K562 (cell line): Measurements from ENCODE around the gene KNCN. TPM values are rescaled to one million over a fixed set of nuclear protein-coding genes. Genes with fewer than 3 reads are reported as not detected.
A peak's percentile ranks its signal among the peaks of the same experiment; 100 is the strongest.

Source experiments
- BRD4 ChIP-seq: fragments of 200-600 bp; sonication (generic); IDR thresholded peaks from 2 replicates; pipeline ENCODE4 v1.6.1; 2017; ENCODE audit warnings: inconsistent platforms
- CREM ChIP-seq: IDR thresholded peaks from 2 replicates; pipeline ENCODE4 v1.6.1; 2014; ENCODE audit warnings: antibody characterized with exemption, low read depth
- FUS ChIP-seq: fragments of 200-400 bp; formaldehyde crosslinking; optimal IDR thresholded peaks from 2 replicates; pipeline ENCODE3; 2017; ENCODE audit warnings: low read depth, low read length
- GATA2 ChIP-seq: sonication (generic); formaldehyde crosslinking; IDR thresholded peaks from 2 replicates; pipeline ENCODE4 v1.4.0; 2020; ENCODE audit warnings: mild to moderate bottlenecking, missing genetic modification reagents
- IRF2 ChIP-seq: sonication (generic); formaldehyde crosslinking; IDR thresholded peaks from 2 replicates; pipeline ENCODE4 v1.8.1; 2022; ENCODE audit warnings: mild to moderate bottlenecking, missing genetic modification reagents
- MAZ ChIP-seq, 2 experiments: fragments of 450-650 bp in 1 of 2; sonication (generic) in 1 of 2; formaldehyde crosslinking; IDR thresholded peaks in 1 of 2; conservative IDR thresholded peaks in 1 of 2; 2 replicates each; pipeline versions ENCODE4 v1.4.0 to v1.5.0; 2020; ENCODE audit warnings: mild to moderate bottlenecking in 1 of 2, missing genetic modification reagents in 1 of 2
- MTA3 ChIP-seq: fragments of 450-650 bp; formaldehyde crosslinking; IDR thresholded peaks from 2 replicates; pipeline ENCODE4 v1.6.1; 2017; ENCODE audit warnings: mild to moderate bottlenecking, borderline replicate concordance
- NELFE ChIP-seq: IDR thresholded peaks from 2 replicates; pipeline ENCODE4 v1.6.1; 2011; ENCODE audit warnings: mild to moderate bottlenecking; ENCODE audit not compliant: insufficient read depth, insufficient read length
- NFIC ChIP-seq: fragments of 450-650 bp; IDR thresholded peaks from 2 replicates; pipeline ENCODE4 v1.6.1; 2017; ENCODE audit warnings: mild to moderate bottlenecking, inconsistent platforms
- RCOR1 ChIP-seq, 2 experiments: IDR thresholded peaks; 2 replicates each; pipeline ENCODE4 v1.6.1; 2012; ENCODE audit warnings: low read depth in 2 of 2, low read length in 2 of 2, borderline replicate concordance in 1 of 2, improper control_type of control experiment in 1 of 2
- ZNF766 ChIP-seq: fragments of 200-800 bp; sonication (Bioruptor generic); conservative IDR thresholded peaks from 2 replicates; pipeline ENCODE4 v1.6.1; 2016; ENCODE audit warnings: missing genetic modification characterization, missing compliant biosample characterization
- polyA plus RNA-seq, 8 experiments: library from polyadenylated mRNA; depleted of rRNA in 4 of 8; stranded (reverse) in 5 of 8; unstranded in 3 of 8; fragments of >200 nt; fragmentation: Nextera tagmentation in 2 of 8; fragmentation: Illumina TruSeq in 1 of 8; extraction: Ambion mirVana in 2 of 8; extraction: Trizol in 1 of 8; gene quantifications; 2 replicates each; pipeline versions ENCODE4 v1.2.1 to v1.2.3, GENCODE V29; 2011 to 2014; ENCODE audit warnings: inconsistent platforms in 1 of 8, missing spikeins in 1 of 8
- total RNA-seq, 7 experiments: library from RNA; depleted of rRNA in 6 of 7; stranded (reverse); fragments of >200 nt in 6 of 7; fragmentation: Illumina TruSeq in 2 of 7; extraction: Trizol in 2 of 7; gene quantifications; 2 replicates each; pipeline versions ENCODE4 v1.2.1 to v1.2.3, GENCODE V29; 2011 to 2021; ENCODE audit warnings: low replicate concordance in 1 of 7
- TF ChIP-seq, protein P1 (sequence below): fragments of 200-800 bp; sonication (Bioruptor generic); IDR thresholded peaks from 2 replicates; pipeline ENCODE4 v1.6.1; 2017; ENCODE audit warnings: missing genetic modification characterization, missing compliant biosample characterization
- TF ChIP-seq, protein P2 (sequence below): sonication (generic); formaldehyde crosslinking; IDR thresholded peaks from 2 replicates; pipeline ENCODE4 v1.8.1; 2023; ENCODE audit warnings: mild to moderate bottlenecking, missing genetic modification reagents
- TF ChIP-seq, protein P3 (sequence below): fragments of 250-450 bp; sonication (Bioruptor Pico); IDR thresholded peaks from 2 replicates; pipeline ENCODE4 v1.4.0; 2020; ENCODE audit warnings: mild to moderate bottlenecking, moderate library complexity, borderline replicate concordance
- TF ChIP-seq, protein P4 (sequence below): sonication (generic); IDR thresholded peaks from 2 replicates; pipeline ENCODE4 v1.6.1; 2016
- TF ChIP-seq, protein P5 (sequence below): fragments of 250-450 bp; sonication (Bioruptor Pico); IDR thresholded peaks from 2 replicates; pipeline ENCODE4 v1.6.1; 2021; ENCODE audit warnings: mild to moderate bottlenecking
- TF ChIP-seq, protein P6 (sequence below), 3 experiments: IDR thresholded peaks in 2 of 3; conservative IDR thresholded peaks in 1 of 3; 2 replicates each; pipeline ENCODE4 v1.5.1; 2011 to 2012; ENCODE audit warnings: low read length in 3 of 3, mild to moderate bottlenecking in 3 of 3, control low read depth in 2 of 3, improper control_type of control experiment in 1 of 3, inconsistent platforms in 1 of 3, low read depth in 1 of 3, mixed read lengths in 1 of 3, moderate library complexity in 1 of 3; ENCODE audit not compliant: insufficient read depth in 2 of 3

Gene KNCN
- total and polyA plus RNA-seq, 9 of the 15 experiments (the other 6 are each of a cell fraction or from before 2014, with no cell fraction given): not detected

DNA sequence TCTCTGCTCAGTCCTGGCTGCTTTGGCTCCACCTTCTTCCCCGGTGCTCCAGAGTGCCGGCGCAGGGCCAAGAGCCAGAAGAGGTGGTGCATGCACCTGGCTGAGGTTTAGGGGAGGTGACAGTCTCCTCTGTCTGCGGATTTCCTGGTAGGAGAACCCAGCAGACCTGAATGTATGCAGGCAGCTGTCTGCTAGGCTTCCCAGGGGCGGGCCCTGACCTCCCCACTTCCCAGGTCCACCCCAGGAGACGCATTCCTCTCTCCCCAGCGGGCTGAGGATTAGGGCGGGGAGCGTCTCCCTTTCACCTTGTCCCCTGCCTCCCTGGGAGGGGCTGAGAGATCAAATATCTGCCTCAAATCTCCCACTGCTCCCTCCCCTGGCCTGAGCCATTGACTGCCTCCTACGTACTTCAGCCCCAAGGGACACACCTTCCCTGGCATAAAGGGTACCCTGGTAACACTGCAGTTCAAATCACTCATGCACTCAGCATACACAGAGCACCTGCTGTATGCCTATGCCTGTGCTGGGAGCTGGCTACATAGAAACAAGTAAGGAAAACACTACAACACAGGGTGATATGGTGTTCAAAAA is 34.3 kb downstream of the KNCN start (continued):
- TF ChIP-seq, protein P1, sequence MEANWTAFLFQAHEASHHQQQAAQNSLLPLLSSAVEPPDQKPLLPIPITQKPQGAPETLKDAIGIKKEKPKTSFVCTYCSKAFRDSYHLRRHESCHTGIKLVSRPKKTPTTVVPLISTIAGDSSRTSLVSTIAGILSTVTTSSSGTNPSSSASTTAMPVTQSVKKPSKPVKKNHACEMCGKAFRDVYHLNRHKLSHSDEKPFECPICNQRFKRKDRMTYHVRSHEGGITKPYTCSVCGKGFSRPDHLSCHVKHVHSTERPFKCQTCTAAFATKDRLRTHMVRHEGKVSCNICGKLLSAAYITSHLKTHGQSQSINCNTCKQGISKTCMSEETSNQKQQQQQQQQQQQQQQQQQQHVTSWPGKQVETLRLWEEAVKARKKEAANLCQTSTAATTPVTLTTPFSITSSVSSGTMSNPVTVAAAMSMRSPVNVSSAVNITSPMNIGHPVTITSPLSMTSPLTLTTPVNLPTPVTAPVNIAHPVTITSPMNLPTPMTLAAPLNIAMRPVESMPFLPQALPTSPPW (CRISPR knock-in tag): peak; percentile 52; the same call in 1 of the 2 replicates
- TF ChIP-seq RCOR1 (IDR thresholded peaks at IDR 0.05; ENCODE audit: borderline replicate concordance in 1 of 2, low read depth in 2 of 2, low read length in 2 of 2) (peak in 1 of 2 experiments; percentile 40; a peak in 1 of 4 replicates), CREM (no peak), NELFE (no peak), ZNF766 (CRISPR knock-in tag) (no peak), FUS (no peak), GATA2 (no peak), IRF2 (no peak), BRD4 (no peak), NFIC (peak; percentile 42), MTA3 (peak; percentile 58; the same call in 1 of the 2 replicates), MAZ (CRISPR knock-in tag; conservative IDR thresholded peaks at IDR 0.05 in 1 of 2, IDR thresholded peaks at IDR 0.05 in 1 of 2) (peak; percentile 19 to 77; a peak in 2 of 4 replicates)
- TF ChIP-seq, protein P2, sequence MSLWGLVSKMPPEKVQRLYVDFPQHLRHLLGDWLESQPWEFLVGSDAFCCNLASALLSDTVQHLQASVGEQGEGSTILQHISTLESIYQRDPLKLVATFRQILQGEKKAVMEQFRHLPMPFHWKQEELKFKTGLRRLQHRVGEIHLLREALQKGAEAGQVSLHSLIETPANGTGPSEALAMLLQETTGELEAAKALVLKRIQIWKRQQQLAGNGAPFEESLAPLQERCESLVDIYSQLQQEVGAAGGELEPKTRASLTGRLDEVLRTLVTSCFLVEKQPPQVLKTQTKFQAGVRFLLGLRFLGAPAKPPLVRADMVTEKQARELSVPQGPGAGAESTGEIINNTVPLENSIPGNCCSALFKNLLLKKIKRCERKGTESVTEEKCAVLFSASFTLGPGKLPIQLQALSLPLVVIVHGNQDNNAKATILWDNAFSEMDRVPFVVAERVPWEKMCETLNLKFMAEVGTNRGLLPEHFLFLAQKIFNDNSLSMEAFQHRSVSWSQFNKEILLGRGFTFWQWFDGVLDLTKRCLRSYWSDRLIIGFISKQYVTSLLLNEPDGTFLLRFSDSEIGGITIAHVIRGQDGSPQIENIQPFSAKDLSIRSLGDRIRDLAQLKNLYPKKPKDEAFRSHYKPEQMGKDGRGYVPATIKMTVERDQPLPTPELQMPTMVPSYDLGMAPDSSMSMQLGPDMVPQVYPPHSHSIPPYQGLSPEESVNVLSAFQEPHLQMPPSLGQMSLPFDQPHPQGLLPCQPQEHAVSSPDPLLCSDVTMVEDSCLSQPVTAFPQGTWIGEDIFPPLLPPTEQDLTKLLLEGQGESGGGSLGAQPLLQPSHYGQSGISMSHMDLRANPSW (CRISPR knock-in tag): no peak
- TF ChIP-seq, protein P3, sequence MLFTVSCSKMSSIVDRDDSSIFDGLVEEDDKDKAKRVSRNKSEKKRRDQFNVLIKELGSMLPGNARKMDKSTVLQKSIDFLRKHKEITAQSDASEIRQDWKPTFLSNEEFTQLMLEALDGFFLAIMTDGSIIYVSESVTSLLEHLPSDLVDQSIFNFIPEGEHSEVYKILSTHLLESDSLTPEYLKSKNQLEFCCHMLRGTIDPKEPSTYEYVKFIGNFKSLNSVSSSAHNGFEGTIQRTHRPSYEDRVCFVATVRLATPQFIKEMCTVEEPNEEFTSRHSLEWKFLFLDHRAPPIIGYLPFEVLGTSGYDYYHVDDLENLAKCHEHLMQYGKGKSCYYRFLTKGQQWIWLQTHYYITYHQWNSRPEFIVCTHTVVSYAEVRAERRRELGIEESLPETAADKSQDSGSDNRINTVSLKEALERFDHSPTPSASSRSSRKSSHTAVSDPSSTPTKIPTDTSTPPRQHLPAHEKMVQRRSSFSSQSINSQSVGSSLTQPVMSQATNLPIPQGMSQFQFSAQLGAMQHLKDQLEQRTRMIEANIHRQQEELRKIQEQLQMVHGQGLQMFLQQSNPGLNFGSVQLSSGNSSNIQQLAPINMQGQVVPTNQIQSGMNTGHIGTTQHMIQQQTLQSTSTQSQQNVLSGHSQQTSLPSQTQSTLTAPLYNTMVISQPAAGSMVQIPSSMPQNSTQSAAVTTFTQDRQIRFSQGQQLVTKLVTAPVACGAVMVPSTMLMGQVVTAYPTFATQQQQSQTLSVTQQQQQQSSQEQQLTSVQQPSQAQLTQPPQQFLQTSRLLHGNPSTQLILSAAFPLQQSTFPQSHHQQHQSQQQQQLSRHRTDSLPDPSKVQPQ (CRISPR knock-in tag): no peak
- TF ChIP-seq, protein P4, sequence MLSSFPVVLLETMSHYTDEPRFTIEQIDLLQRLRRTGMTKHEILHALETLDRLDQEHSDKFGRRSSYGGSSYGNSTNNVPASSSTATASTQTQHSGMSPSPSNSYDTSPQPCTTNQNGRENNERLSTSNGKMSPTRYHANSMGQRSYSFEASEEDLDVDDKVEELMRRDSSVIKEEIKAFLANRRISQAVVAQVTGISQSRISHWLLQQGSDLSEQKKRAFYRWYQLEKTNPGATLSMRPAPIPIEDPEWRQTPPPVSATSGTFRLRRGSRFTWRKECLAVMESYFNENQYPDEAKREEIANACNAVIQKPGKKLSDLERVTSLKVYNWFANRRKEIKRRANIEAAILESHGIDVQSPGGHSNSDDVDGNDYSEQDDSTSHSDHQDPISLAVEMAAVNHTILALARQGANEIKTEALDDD: no peak
- TF ChIP-seq, protein P5, sequence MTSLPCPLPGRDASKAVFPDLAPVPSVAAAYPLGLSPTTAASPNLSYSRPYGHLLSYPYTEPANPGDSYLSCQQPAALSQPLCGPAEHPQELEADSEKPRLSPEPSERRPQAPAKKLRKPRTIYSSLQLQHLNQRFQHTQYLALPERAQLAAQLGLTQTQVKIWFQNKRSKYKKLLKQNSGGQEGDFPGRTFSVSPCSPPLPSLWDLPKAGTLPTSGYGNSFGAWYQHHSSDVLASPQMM (CRISPR knock-in tag): no peak
- TF ChIP-seq, protein P6, sequence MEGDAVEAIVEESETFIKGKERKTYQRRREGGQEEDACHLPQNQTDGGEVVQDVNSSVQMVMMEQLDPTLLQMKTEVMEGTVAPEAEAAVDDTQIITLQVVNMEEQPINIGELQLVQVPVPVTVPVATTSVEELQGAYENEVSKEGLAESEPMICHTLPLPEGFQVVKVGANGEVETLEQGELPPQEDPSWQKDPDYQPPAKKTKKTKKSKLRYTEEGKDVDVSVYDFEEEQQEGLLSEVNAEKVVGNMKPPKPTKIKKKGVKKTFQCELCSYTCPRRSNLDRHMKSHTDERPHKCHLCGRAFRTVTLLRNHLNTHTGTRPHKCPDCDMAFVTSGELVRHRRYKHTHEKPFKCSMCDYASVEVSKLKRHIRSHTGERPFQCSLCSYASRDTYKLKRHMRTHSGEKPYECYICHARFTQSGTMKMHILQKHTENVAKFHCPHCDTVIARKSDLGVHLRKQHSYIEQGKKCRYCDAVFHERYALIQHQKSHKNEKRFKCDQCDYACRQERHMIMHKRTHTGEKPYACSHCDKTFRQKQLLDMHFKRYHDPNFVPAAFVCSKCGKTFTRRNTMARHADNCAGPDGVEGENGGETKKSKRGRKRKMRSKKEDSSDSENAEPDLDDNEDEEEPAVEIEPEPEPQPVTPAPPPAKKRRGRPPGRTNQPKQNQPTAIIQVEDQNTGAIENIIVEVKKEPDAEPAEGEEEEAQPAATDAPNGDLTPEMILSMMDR (IDR thresholded peaks at IDR 0.05 in 2 of 3, conservative IDR thresholded peaks at IDR 0.05 in 1 of 3; ENCODE audit: insufficient read depth in 2 of 3, low read depth in 1 of 3, low read length in 3 of 3): peak in 2 of 3 experiments; percentile 18 to 27; a peak in 1 of 6 replicates
